Body of pancreas (tissue), 4 donors: ENCODE data around the gene GOLGA6L10. TPM values are rescaled to one million over a fixed set of nuclear protein-coding genes. Genes with fewer than 3 reads are reported as not detected.

Experiments used
- ATAC-seq: fragments of 150-250 bp; one replicate; pipeline ENCODE4 v1.9.1; 2016
- DNase-seq, 4 donors: peaks; one replicate each; pipeline ENCODE4 v3.0.0-alpha.2; 2019
- H3K27ac ChIP-seq, 4 donors: fragments of 200-600 bp; sonication (generic); 1 replicate in 3 of 4; 2 replicates in 1 of 4; pipeline versions ENCODE4 v1.5.1 to v1.6.1; 2016 to 2019; ENCODE audit warnings: mild to moderate bottlenecking in 1 of 4, mixed read lengths in 1 of 4, moderate library complexity in 1 of 4
- H3K27me3 ChIP-seq, 2 donors: fragments of 200-600 bp; sonication (generic); one replicate each; pipeline ENCODE4 v1.6.0; 2016; ENCODE audit warnings: mild to moderate bottlenecking in 1 of 2
- H3K36me3 ChIP-seq, 2 donors: fragments of 200-600 bp; sonication (generic); replicated peaks in 1 of 2; 2 replicates each; pipeline ENCODE4 v1.5.1; 2016; ENCODE audit warnings: low read depth in 2 of 2; ENCODE audit not compliant: insufficient read depth in 1 of 2
- H3K4me1 ChIP-seq: fragments of 200-600 bp; sonication (generic); one replicate; pipeline ENCODE4 v1.6.0; 2016
- H3K4me3 ChIP-seq, 2 donors: fragments of 200-600 bp; sonication (generic); 1 replicate in 1 of 2; 2 replicates in 1 of 2; pipeline ENCODE4 v1.5.1; 2016 to 2019
- H3K9me3 ChIP-seq, 3 donors: fragments of 200-600 bp; sonication (generic); 1 replicate in 2 of 3; 2 replicates in 1 of 3; pipeline ENCODE4 v1.5.1; 2016
- CTCF ChIP-seq, 7 experiments: fragments of 450-650 bp in 4 of 7; fragments of 200-600 bp in 3 of 7; sonication (generic) in 3 of 7; IDR thresholded peaks; one replicate each; pipeline ENCODE4 v1.5.1; 2016 to 2019; ENCODE audit warnings: antibody characterized with exemption in 7 of 7
- POLR2A ChIP-seq, 3 donors: fragments of 450-650 bp; IDR thresholded peaks; one replicate each; pipeline ENCODE4 v1.6.1; 2016; ENCODE audit warnings: antibody characterized with exemption in 3 of 3, mild to moderate bottlenecking in 2 of 3
- WGBS, 2 donors: methylation state at CpG; one replicate each; pipeline ENCODE4 v1.1.5; 2017; 5-methylcytosine and 5-hydroxymethylcytosine counted together
- intact Hi-C: fragments of 100-400 bp; cut with DNase I; formaldehyde crosslinking; loops from one replicate; pipeline ENCODE4 v1.15.1; 2023
- total RNA-seq, 2 donors: library from RNA; depleted of rRNA; stranded (reverse); fragments of >200 nt; gene quantifications; one replicate each; pipeline ENCODE4 v1.1.0, GENCODE V29; 2016

GOLGA6L10 gene
- total RNA-seq, 2 donors from 2014 or later, result 2.9 to 10.2 TPM

GRCh38 chr15:82309802-82310201 is 39.5 kb downstream of the GOLGA6L10 start:
- 30 to 43% methylated on average over 2 of the region's 2 CpGs for WGBS, 2 donors
- H3K27ac ChIP-seq, result no peak overlapping the region

GRCh38 chr15:82307714-82308081 is 41.6 kb downstream of the GOLGA6L10 start:
- intact Hi-C loops, result no loop called here
- no peaks in the 10 kb centered on the region for H3K9me3 ChIP-seq
- WGBS, 2 donors, result 84 to 87% methylated on average over 8 of the region's 8 CpGs
- no peak overlapping the region for H3K4me3 ChIP-seq
- TF ChIP-seq POLR2A (IDR thresholded peaks at IDR 0.05) (no peak), CTCF (IDR thresholded peaks at IDR 0.05) (no peak)
- H3K27me3 ChIP-seq, result no peaks in the 10 kb centered on the region
- no peaks in the 10 kb centered on the region for H3K4me1 ChIP-seq
- H3K27ac ChIP-seq, result no peak overlapping the region
- no peaks in the 10 kb centered on the region for H3K36me3 ChIP-seq
- no peak for ATAC-seq
- no peak for DNase-seq

More at GRCh38 chr15:82309802-82310201, 39.5 kb downstream of the GOLGA6L10 start:
- H3K4me1 ChIP-seq, result no peaks in the 10 kb centered on the region
- DNase-seq, result no peak
- no peaks in the 10 kb centered on the region for H3K9me3 ChIP-seq
- TF ChIP-seq CTCF (IDR thresholded peaks at IDR 0.05) (no peak), POLR2A (IDR thresholded peaks at IDR 0.05) (no peak)
- no peaks in the 10 kb centered on the region for H3K27me3 ChIP-seq
- ATAC-seq, result no peak
- H3K4me3 ChIP-seq, result no peak overlapping the region
- intact Hi-C loops, result no loop called here
- no peaks in the 10 kb centered on the region for H3K36me3 ChIP-seq

- ATAC-seq (no peak), DNase-seq (no peak)
- intact Hi-C loops, result no loop called here
- Histone ChIP-seq H3K27ac (no peak overlapping the region), H3K9me3 (no peaks in the 10 kb centered on the region), H3K27me3 (no peaks in the 10 kb centered on the region), H3K4me1 (no peaks in the 10 kb centered on the region), H3K4me3 (no peak overlapping the region), H3K36me3 (no peaks in the 10 kb centered on the region)
- WGBS, 2 donors, result 76 to 86% methylated on average over 10 to 16 of the region's 16 CpGs
- no peak for TF ChIP-seq POLR2A (IDR thresholded peaks at IDR 0.05)
- TF ChIP-seq CTCF (IDR thresholded peaks at IDR 0.05), result no peak
These were observed 42.2 kb downstream of the GOLGA6L10 start for GRCh38 chr15:82306791-82307713.

- DNase-seq (no peak), ATAC-seq (no peak)
- no peak overlapping the region for H3K4me3 ChIP-seq
- no peaks in the 10 kb centered on the region for H3K9me3 ChIP-seq
- intact Hi-C loops, result no loop called here
- TF ChIP-seq POLR2A (IDR thresholded peaks at IDR 0.05) (no peak), CTCF (IDR thresholded peaks at IDR 0.05) (no peak)
- H3K4me1 ChIP-seq, result no peaks in the 10 kb centered on the region
- 77 to 93% methylated on average over 3 to 6 of the region's 7 CpGs for WGBS, 2 donors
- H3K36me3 ChIP-seq, result no peaks in the 10 kb centered on the region
- no peaks in the 10 kb centered on the region for H3K27me3 ChIP-seq
- H3K27ac ChIP-seq, result no peak overlapping the region
These were observed 43.6 kb downstream of the GOLGA6L10 start for GRCh38 chr15:82305621-82306048.

GRCh38 chr15:82304778-82305090 is 44.5 kb downstream of the GOLGA6L10 start:
- no peaks in the 10 kb centered on the region for H3K36me3 ChIP-seq
- WGBS, 2 donors, result 72 to 85% methylated on average over 3 to 4 of the region's 4 CpGs
- intact Hi-C loops, result no loop called here
- no peak overlapping the region for H3K27ac ChIP-seq
- ATAC-seq (no peak), DNase-seq (no peak)
- no peaks in the 10 kb centered on the region for H3K27me3 ChIP-seq
- H3K4me1 ChIP-seq, result no peaks in the 10 kb centered on the region
- TF ChIP-seq CTCF (IDR thresholded peaks at IDR 0.05) (no peak), POLR2A (IDR thresholded peaks at IDR 0.05) (no peak)
- H3K9me3 ChIP-seq, result no peaks in the 10 kb centered on the region
- H3K4me3 ChIP-seq, result no peak overlapping the region
